Small intestine (tissue), 7 donors: ENCODE results near the gene SLC1A5. TPM values are rescaled to one million over a fixed set of nuclear protein-coding genes. Genes with fewer than 3 reads are reported as not detected.

Source experiments
- DNase-seq, 2 donors: peaks; one replicate each; pipeline versions ENCODE4 v3.0.0 to v3.0.0-alpha.2; 2013
- FAIRE-seq: peaks from 2 replicates; lab custom pipeline; 2012; peaks lifted over from hg19 to GRCh38; lab: Jason Lieb, UNC
- H3K27ac ChIP-seq, 3 donors: one replicate each; pipeline ENCODE4 v1.5.1; 2013; ENCODE audit warnings: low read length in 2 of 3, mild to moderate bottlenecking in 2 of 3, control low read depth in 1 of 3, inconsistent platforms in 1 of 3, low read depth in 1 of 3, moderate library complexity in 1 of 3
- H3K27me3 ChIP-seq, 3 donors: one replicate each; pipeline ENCODE4 v1.6.1; 2013; ENCODE audit warnings: low read length in 3 of 3, inconsistent platforms in 1 of 3; ENCODE audit not compliant: control insufficient read depth in 3 of 3, insufficient read depth in 3 of 3
- H3K36me3 ChIP-seq, 3 donors: one replicate each; pipeline ENCODE4 v1.6.1; 2013; ENCODE audit warnings: low read length in 3 of 3, inconsistent platforms in 1 of 3, low read depth in 1 of 3, mild to moderate bottlenecking in 1 of 3, moderate library complexity in 1 of 3; ENCODE audit not compliant: control insufficient read depth in 3 of 3, insufficient read depth in 2 of 3
- H3K4me1 ChIP-seq, 3 donors: one replicate each; pipeline ENCODE4 v1.6.1; 2013; ENCODE audit warnings: low read length in 2 of 3, inconsistent platforms in 1 of 3, low read depth in 1 of 3, mild to moderate bottlenecking in 1 of 3, moderate library complexity in 1 of 3; ENCODE audit not compliant: control insufficient read depth in 3 of 3, insufficient read depth in 2 of 3
- H3K4me3 ChIP-seq, 3 donors: one replicate each; pipeline ENCODE4 v1.5.1; 2013; ENCODE audit warnings: low read length in 3 of 3, control low read depth in 1 of 3, inconsistent platforms in 1 of 3, low read depth in 1 of 3, mild to moderate bottlenecking in 1 of 3, moderate library complexity in 1 of 3
- H3K9me3 ChIP-seq, 2 donors: one replicate each; pipeline ENCODE4 v1.6.1; 2013; ENCODE audit warnings: low read depth in 1 of 2, low read length in 1 of 2; ENCODE audit not compliant: control insufficient read depth in 2 of 2, insufficient read depth in 1 of 2
- WGBS, 3 donors: extraction: QIAGEN DNeasy Blood & Tissue Kit; methylation state at CpG; one replicate each; pipeline ENCODE4 v1.1.7; 2013; 5-methylcytosine and 5-hydroxymethylcytosine counted together
- polyA plus RNA-seq, 4 donors: library from polyadenylated mRNA; stranded (reverse) in 3 of 4; unstranded in 1 of 4; fragments of 200-250 nt in 3 of 4; fragments of 120-200 nt in 1 of 4; gene quantifications; one replicate each; pipeline versions ENCODE4 v1.2.1 to v1.2.3, GENCODE V29; 2013
- donor health status: healthy with polysubstance abuse.
- donor health status: control.
- donor health status: control.
- donor health status: Bipolar disorder and iron deficiency.
- donor health status: healthy.

The SLC1A5 gene
- polyA plus RNA-seq, 4 donors: 1.6 to 159 (median 68.0) TPM

GRCh38 chr19:46726551-46726950, 61.8 kb downstream of the SLC1A5 start:
- H3K4me1 ChIP-seq: peaks cover 0 to 4% (median 0%) of the 10 kb centered on the region in 3 donors
- no peak overlapping the region for H3K27ac ChIP-seq
- no peaks in the 10 kb centered on the region for H3K27me3 ChIP-seq
- H3K36me3 ChIP-seq: peaks cover 20 to 99% (median 47%) of the 10 kb centered on the region in 3 donors
- no peak for FAIRE-seq
- no peaks in the 10 kb centered on the region for H3K9me3 ChIP-seq
- 89 to 95% (median 92%) methylated on average over 9 to 10 of the region's 10 CpGs for WGBS, 3 donors
- H3K4me3 ChIP-seq: no peak overlapping the region
- no peak for DNase-seq

- peaks cover 0 to 4% (median 0%) of the 10 kb centered on the region in 3 donors for H3K4me1 ChIP-seq
- FAIRE-seq (no peak), DNase-seq (no peak)
- no peak overlapping the region for H3K27ac ChIP-seq
- H3K4me3 ChIP-seq: no peak overlapping the region
- WGBS, 3 donors: 83 to 89% (median 86%) methylated on average over 9 of the region's 9 CpGs
- H3K9me3 ChIP-seq: no peaks in the 10 kb centered on the region
- H3K27me3 ChIP-seq: no peaks in the 10 kb centered on the region
- H3K36me3 ChIP-seq: peaks cover 21 to 99% (median 48%) of the 10 kb centered on the region in 3 donors
Measured at GRCh38 chr19:46725859-46726393, 62.5 kb downstream of the SLC1A5 start.

GRCh38 chr19:46725036-46725820, 63.2 kb downstream of the SLC1A5 start:
- DNase-seq (no peak), FAIRE-seq (no peak)
- peaks cover 20 to 99% (median 44%) of the 10 kb centered on the region in 3 donors for H3K36me3 ChIP-seq
- WGBS, 3 donors: 92 to 95% (median 95%) methylated on average over 26 of the region's 26 CpGs
- no peak overlapping the region for H3K27ac ChIP-seq
- no peaks in the 10 kb centered on the region for H3K9me3 ChIP-seq
- H3K27me3 ChIP-seq: no peaks in the 10 kb centered on the region
- H3K4me1 ChIP-seq: peaks cover 0 to 4% (median 0%) of the 10 kb centered on the region in 3 donors
- no peak overlapping the region for H3K4me3 ChIP-seq

Other genes with a start within 250 kb of the SLC1A5 start
- gene CALM3, start 187.3 kb downstream of the SLC1A5 start, polyA plus RNA-seq: 100 to 1,000 TPM; 189 to 429 (median 298) TPM
- gene PTGIR, start 163.5 kb downstream of the SLC1A5 start, polyA plus RNA-seq: 1 to 10 TPM in 2 of 4 donors, under 1 TPM in 1, not detected in 1; 0.45 to 3.4 (median 1.6) TPM
- gene GNG8, start 152.4 kb downstream of the SLC1A5 start, polyA plus RNA-seq: under 1 TPM in 1 of 4 donors, not detected in 3; 0.75 TPM
- 1 to 10 TPM in 3 of 4 donors, not detected in 1; 2.2 to 7.1 (median 5.3) TPM for gene DACT3, start 127.4 kb downstream of the SLC1A5 start, polyA plus RNA-seq
- 10 to 100 TPM; 30.7 to 87.4 (median 57.6) TPM for gene PRKD2, start 71.5 kb downstream of the SLC1A5 start, polyA plus RNA-seq
- 10 to 100 TPM in 1 of 4 donors, 1 to 10 TPM in 3; 7.0 to 14.6 (median 8.8) TPM for gene FKRP, start 42.5 kb downstream of the SLC1A5 start, polyA plus RNA-seq
- 10 to 100 TPM; 44.6 to 58.3 (median 51.1) TPM for gene STRN4, start 42.1 kb downstream of the SLC1A5 start, polyA plus RNA-seq
- 100 to 1,000 TPM in 3 of 4 donors, 10 to 100 TPM in 1; 85.1 to 164 (median 126) TPM for gene AP2S1, start 62.3 kb upstream of the SLC1A5 start, polyA plus RNA-seq
- 10 to 100 TPM; 12.7 to 46.5 (median 19.6) TPM for gene ARHGAP35, start 72.4 kb upstream of the SLC1A5 start, polyA plus RNA-seq
- gene NPAS1, start 231.2 kb upstream of the SLC1A5 start, polyA plus RNA-seq: under 1 TPM in 2 of 4 donors, not detected in 2; 0.24 to 0.44 TPM